Ishikawa (cell line): ENCODE measurements around the gene DNAH12.

Experiments used
- FOXM1 ChIP-seq: IDR thresholded peaks from 2 replicates; pipeline ENCODE4 v1.6.1; 2012; ENCODE audit warnings: low read depth, borderline replicate concordance
- TAF1 ChIP-seq: IDR thresholded peaks from 2 replicates; pipeline ENCODE4 v1.6.1; 2012; ENCODE audit warnings: low read depth, mild to moderate bottlenecking
- TCF12 ChIP-seq: IDR thresholded peaks from 2 replicates; pipeline ENCODE4 v1.6.1; 2012; ENCODE audit warnings: low read depth
- TEAD4 ChIP-seq: IDR thresholded peaks from 2 replicates; pipeline ENCODE4 v1.6.1; 2012
- ZBTB7A ChIP-seq: IDR thresholded peaks from 2 replicates; pipeline ENCODE4 v1.6.1; 2012; ENCODE audit warnings: low read depth
- TF ChIP-seq, protein P1 (sequence below): IDR thresholded peaks from 2 replicates; pipeline ENCODE4 v1.6.1; 2012
- TF ChIP-seq, protein P2 (sequence below): IDR thresholded peaks from 2 replicates; pipeline ENCODE4 v1.6.1; 2012; ENCODE audit warnings: low read depth, mild to moderate bottlenecking

DNA sequence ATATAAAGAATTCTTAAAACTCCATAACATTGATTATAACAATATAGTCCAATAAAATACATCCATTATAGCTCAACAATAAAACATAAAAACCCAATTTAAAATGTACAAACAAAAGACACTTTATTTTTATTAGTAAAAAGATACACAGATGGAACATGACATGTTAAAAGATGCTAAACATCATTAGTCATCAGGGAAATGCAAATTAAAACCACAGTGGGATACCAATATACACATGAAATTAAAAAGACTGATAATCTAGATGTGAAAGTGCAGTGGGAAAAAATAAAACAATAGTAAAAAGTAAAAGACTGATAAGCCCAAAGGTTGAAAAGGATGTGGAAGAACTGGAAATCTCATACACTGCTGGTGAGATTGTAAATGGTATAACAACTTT is 46.2 kb downstream of the DNAH12 start:
- TF ChIP-seq FOXM1 (no peak), TCF12 (no peak), ZBTB7A (no peak), TAF1 (no peak), TEAD4 (no peak)
- TF ChIP-seq, protein P1, sequence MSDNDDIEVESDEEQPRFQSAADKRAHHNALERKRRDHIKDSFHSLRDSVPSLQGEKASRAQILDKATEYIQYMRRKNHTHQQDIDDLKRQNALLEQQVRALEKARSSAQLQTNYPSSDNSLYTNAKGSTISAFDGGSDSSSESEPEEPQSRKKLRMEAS, result no peak
- TF ChIP-seq, protein P2, sequence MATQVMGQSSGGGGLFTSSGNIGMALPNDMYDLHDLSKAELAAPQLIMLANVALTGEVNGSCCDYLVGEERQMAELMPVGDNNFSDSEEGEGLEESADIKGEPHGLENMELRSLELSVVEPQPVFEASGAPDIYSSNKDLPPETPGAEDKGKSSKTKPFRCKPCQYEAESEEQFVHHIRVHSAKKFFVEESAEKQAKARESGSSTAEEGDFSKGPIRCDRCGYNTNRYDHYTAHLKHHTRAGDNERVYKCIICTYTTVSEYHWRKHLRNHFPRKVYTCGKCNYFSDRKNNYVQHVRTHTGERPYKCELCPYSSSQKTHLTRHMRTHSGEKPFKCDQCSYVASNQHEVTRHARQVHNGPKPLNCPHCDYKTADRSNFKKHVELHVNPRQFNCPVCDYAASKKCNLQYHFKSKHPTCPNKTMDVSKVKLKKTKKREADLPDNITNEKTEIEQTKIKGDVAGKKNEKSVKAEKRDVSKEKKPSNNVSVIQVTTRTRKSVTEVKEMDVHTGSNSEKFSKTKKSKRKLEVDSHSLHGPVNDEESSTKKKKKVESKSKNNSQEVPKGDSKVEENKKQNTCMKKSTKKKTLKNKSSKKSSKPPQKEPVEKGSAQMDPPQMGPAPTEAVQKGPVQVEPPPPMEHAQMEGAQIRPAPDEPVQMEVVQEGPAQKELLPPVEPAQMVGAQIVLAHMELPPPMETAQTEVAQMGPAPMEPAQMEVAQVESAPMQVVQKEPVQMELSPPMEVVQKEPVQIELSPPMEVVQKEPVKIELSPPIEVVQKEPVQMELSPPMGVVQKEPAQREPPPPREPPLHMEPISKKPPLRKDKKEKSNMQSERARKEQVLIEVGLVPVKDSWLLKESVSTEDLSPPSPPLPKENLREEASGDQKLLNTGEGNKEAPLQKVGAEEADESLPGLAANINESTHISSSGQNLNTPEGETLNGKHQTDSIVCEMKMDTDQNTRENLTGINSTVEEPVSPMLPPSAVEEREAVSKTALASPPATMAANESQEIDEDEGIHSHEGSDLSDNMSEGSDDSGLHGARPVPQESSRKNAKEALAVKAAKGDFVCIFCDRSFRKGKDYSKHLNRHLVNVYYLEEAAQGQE, result no peak
